ENCODE results near the gene ITPR1.

DNA sequence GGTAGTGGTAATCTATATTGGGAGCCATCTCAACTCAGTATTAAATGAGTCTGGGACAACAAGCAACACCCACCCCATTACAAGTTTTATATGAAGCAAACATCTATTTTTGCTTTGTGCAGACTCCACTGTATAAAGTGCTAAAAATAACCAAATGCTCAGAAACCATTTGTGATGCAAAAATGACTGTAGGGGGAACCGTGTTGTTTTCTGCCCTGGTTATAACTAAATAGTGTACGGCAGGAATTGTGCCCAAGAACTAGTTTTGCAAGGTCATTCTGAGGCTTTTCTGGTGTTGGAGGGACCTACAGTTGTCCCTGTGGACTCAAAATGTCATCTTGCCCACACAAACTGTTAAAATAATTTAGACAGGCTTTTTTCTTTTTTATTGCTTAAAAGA lies 88.3 kb downstream of the ITPR1 start:
- TF ChIP-seq, protein P1, sequence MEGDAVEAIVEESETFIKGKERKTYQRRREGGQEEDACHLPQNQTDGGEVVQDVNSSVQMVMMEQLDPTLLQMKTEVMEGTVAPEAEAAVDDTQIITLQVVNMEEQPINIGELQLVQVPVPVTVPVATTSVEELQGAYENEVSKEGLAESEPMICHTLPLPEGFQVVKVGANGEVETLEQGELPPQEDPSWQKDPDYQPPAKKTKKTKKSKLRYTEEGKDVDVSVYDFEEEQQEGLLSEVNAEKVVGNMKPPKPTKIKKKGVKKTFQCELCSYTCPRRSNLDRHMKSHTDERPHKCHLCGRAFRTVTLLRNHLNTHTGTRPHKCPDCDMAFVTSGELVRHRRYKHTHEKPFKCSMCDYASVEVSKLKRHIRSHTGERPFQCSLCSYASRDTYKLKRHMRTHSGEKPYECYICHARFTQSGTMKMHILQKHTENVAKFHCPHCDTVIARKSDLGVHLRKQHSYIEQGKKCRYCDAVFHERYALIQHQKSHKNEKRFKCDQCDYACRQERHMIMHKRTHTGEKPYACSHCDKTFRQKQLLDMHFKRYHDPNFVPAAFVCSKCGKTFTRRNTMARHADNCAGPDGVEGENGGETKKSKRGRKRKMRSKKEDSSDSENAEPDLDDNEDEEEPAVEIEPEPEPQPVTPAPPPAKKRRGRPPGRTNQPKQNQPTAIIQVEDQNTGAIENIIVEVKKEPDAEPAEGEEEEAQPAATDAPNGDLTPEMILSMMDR (conservative IDR thresholded peaks at IDR 0.05; ENCODE audit: low read depth in 2 of 2): no peak
- TF ChIP-seq POLR2AphosphoS5 (IDR thresholded peaks at IDR 0.05; ENCODE audit: low read depth): no peak
- TF ChIP-seq NANOG (IDR thresholded peaks at IDR 0.05; ENCODE audit: borderline replicate concordance): no peak
- TF ChIP-seq EZH2 (IDR thresholded peaks at IDR 0.05; ENCODE audit: low read depth, unreplicated experiment): no peak
- TF ChIP-seq ZNF331 (CRISPR knock-in tag; IDR thresholded peaks at IDR 0.05; ENCODE audit: low read depth): no peak
- TF ChIP-seq EZH2phosphoT487 (IDR thresholded peaks at IDR 0.05; ENCODE audit: unreplicated experiment): no peak
- TF ChIP-seq, protein P2, sequence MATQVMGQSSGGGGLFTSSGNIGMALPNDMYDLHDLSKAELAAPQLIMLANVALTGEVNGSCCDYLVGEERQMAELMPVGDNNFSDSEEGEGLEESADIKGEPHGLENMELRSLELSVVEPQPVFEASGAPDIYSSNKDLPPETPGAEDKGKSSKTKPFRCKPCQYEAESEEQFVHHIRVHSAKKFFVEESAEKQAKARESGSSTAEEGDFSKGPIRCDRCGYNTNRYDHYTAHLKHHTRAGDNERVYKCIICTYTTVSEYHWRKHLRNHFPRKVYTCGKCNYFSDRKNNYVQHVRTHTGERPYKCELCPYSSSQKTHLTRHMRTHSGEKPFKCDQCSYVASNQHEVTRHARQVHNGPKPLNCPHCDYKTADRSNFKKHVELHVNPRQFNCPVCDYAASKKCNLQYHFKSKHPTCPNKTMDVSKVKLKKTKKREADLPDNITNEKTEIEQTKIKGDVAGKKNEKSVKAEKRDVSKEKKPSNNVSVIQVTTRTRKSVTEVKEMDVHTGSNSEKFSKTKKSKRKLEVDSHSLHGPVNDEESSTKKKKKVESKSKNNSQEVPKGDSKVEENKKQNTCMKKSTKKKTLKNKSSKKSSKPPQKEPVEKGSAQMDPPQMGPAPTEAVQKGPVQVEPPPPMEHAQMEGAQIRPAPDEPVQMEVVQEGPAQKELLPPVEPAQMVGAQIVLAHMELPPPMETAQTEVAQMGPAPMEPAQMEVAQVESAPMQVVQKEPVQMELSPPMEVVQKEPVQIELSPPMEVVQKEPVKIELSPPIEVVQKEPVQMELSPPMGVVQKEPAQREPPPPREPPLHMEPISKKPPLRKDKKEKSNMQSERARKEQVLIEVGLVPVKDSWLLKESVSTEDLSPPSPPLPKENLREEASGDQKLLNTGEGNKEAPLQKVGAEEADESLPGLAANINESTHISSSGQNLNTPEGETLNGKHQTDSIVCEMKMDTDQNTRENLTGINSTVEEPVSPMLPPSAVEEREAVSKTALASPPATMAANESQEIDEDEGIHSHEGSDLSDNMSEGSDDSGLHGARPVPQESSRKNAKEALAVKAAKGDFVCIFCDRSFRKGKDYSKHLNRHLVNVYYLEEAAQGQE (IDR thresholded peaks at IDR 0.05; ENCODE audit: unreplicated experiment): no peak
- no peak for TF ChIP-seq STAT1 (IDR thresholded peaks at IDR 0.05; ENCODE audit: unreplicated experiment)
- no peak for TF ChIP-seq JUNB (IDR thresholded peaks at IDR 0.05; ENCODE audit: unreplicated experiment)
- TF ChIP-seq CREB1 (CRISPR knock-in tag; IDR thresholded peaks at IDR 0.05; ENCODE audit: low read depth): no peak
- TF ChIP-seq ZNF114 (CRISPR knock-in tag; IDR thresholded peaks at IDR 0.05): no peak

All from GM23338 (cell line).